NT2/D1 (cell line): ENCODE measurements around the gene CD9.
"Not testable (repeated sequence)": the region's sequence is repeated elsewhere in the genome, so short reads cannot be mapped to it uniquely, and the experiment has no call there.

ENCODE experiments used
- DNase-seq: peaks from one replicate; pipeline ENCODE4 v3.0.0-alpha.2; 2011; ENCODE audit warnings: low read depth, low spot score
- H3K27me3 ChIP-seq: 2 replicates; pipeline ENCODE4 v1.6.0; 2011; ENCODE audit warnings: mild to moderate bottlenecking; ENCODE audit not compliant: insufficient read length, insufficient read depth
- H3K36me3 ChIP-seq: 2 replicates; pipeline ENCODE4 v1.6.1; 2011; ENCODE audit warnings: mild to moderate bottlenecking, low read length, mixed read lengths; ENCODE audit not compliant: insufficient read depth, insufficient read length
- H3K4me1 ChIP-seq: 2 replicates; pipeline ENCODE4 v1.5.1; 2011; ENCODE audit not compliant: insufficient read depth, insufficient read length
- H3K4me3 ChIP-seq: 2 replicates; pipeline ENCODE4 v1.5.1; 2011; ENCODE audit warnings: low read depth; ENCODE audit not compliant: insufficient read length
- H3K9ac ChIP-seq: 2 replicates; pipeline ENCODE4 v1.6.0; 2011; ENCODE audit warnings: low read depth; ENCODE audit not compliant: insufficient read length
- H3K9me3 ChIP-seq: 2 replicates; pipeline ENCODE4 v1.5.1; 2011; ENCODE audit warnings: mild to moderate bottlenecking, low read length; ENCODE audit not compliant: insufficient read depth
- SUZ12 ChIP-seq: IDR thresholded peaks from 2 replicates; pipeline ENCODE4 v1.6.1; 2011; ENCODE audit not compliant: insufficient read length, insufficient read depth; ENCODE audit errors: extremely low read depth
- YY1 ChIP-seq: IDR thresholded peaks from 2 replicates; pipeline ENCODE4 v1.6.1; 2011; ENCODE audit not compliant: insufficient read length, insufficient read depth
- ZNF274 ChIP-seq: IDR thresholded peaks from 2 replicates; pipeline ENCODE4 v1.6.1; 2011; ENCODE audit warnings: mild to moderate bottlenecking, low read depth, low read length

CD9 gene

GRCh38 chr12:6205144-6205539 lies 4.9 kb downstream of the CD9 start:
- TF ChIP-seq ZNF274: no peak
- no peak for TF ChIP-seq SUZ12
- TF ChIP-seq YY1: no peak
- no peaks in the 10 kb centered on the region for H3K27me3 ChIP-seq
- H3K4me1 ChIP-seq: peaks cover 55% of the 10 kb centered on the region
- peaks cover 71% of the 10 kb centered on the region for H3K36me3 ChIP-seq
- no peak overlapping the region for H3K4me3 ChIP-seq
- DNase-seq: peak; percentile 99
- no peaks in the 10 kb centered on the region for H3K9me3 ChIP-seq
- peak overlapping the region; percentile 53 for H3K9ac ChIP-seq

- H3K9me3 ChIP-seq: no peaks in the 10 kb centered on the region
- peaks cover 76% of the 10 kb centered on the region for H3K36me3 ChIP-seq
- DNase-seq: no peak
- peak overlapping the region; percentile 24 for H3K9ac ChIP-seq
- TF ChIP-seq ZNF274: no peak
- no peak for TF ChIP-seq SUZ12
- no peak for TF ChIP-seq YY1
- H3K27me3 ChIP-seq: no peaks in the 10 kb centered on the region
- H3K4me1 ChIP-seq: peaks cover 58% of the 10 kb centered on the region
- H3K4me3 ChIP-seq: no peak overlapping the region
Measured at GRCh38 chr12:6205761-6206160, 5.6 kb downstream of the CD9 start.

GRCh38 chr12:6206327-6206726 lies 6.1 kb downstream of the CD9 start:
- H3K4me3 ChIP-seq: no peak overlapping the region
- H3K9me3 ChIP-seq: no peaks in the 10 kb centered on the region
- no peak for DNase-seq
- no peaks in the 10 kb centered on the region for H3K27me3 ChIP-seq
- peak overlapping the region; percentile 35 for H3K9ac ChIP-seq
- TF ChIP-seq SUZ12: no peak
- no peak for TF ChIP-seq ZNF274
- TF ChIP-seq YY1: no peak
- H3K36me3 ChIP-seq: peaks cover 77% of the 10 kb centered on the region
- H3K4me1 ChIP-seq: peaks cover 60% of the 10 kb centered on the region

GRCh38 chr12:6207259-6207925 lies 7.2 kb downstream of the CD9 start:
- no peak for DNase-seq
- peak overlapping the region; percentile 14 for H3K9ac ChIP-seq
- no peaks in the 10 kb centered on the region for H3K27me3 ChIP-seq
- no peaks in the 10 kb centered on the region for H3K9me3 ChIP-seq
- TF ChIP-seq ZNF274 (no peak), YY1 (no peak), SUZ12 (no peak)
- no peak overlapping the region for H3K4me3 ChIP-seq
- H3K36me3 ChIP-seq: peaks cover 77% of the 10 kb centered on the region
- H3K4me1 ChIP-seq: peaks cover 62% of the 10 kb centered on the region

- no peaks in the 10 kb centered on the region for H3K27me3 ChIP-seq
- H3K4me3 ChIP-seq: no peak overlapping the region
- H3K4me1 ChIP-seq: peaks cover 61% of the 10 kb centered on the region
- H3K9ac ChIP-seq: no peak overlapping the region
- peaks cover 77% of the 10 kb centered on the region for H3K36me3 ChIP-seq
- no peak for DNase-seq
- TF ChIP-seq ZNF274 (no peak), YY1 (no peak), SUZ12 (no peak)
- no peaks in the 10 kb centered on the region for H3K9me3 ChIP-seq
Measured at GRCh38 chr12:6208130-6208529, 7.9 kb downstream of the CD9 start.

- Histone ChIP-seq H3K36me3 (peaks cover 78% of the 10 kb centered on the region), H3K9ac (peak overlapping the region; percentile 33), H3K4me1 (peaks cover 57% of the 10 kb centered on the region)
- H3K27me3 ChIP-seq, H3K4me3 ChIP-seq, DNase-seq, H3K9me3 ChIP-seq: not testable (repeated sequence)
Measured at GRCh38 chr12:6209428-6209827, 9.2 kb downstream of the CD9 start.

- no peak for TF ChIP-seq YY1
- no peak for TF ChIP-seq ZNF274
- no peak for TF ChIP-seq SUZ12
- Histone ChIP-seq H3K4me3 (no peak overlapping the region), H3K9me3 (no peaks in the 10 kb centered on the region), H3K4me1 (peaks cover 60% of the 10 kb centered on the region), H3K36me3 (peaks cover 69% of the 10 kb centered on the region), H3K9ac (peak overlapping the region; percentile 1), H3K27me3 (no peaks in the 10 kb centered on the region)
- DNase-seq: no peak
Measured at GRCh38 chr12:6211421-6211869, 11.2 kb downstream of the CD9 start.

GRCh38 chr12:6212086-6212485 lies 11.9 kb downstream of the CD9 start:
- H3K4me1 ChIP-seq: peaks cover 64% of the 10 kb centered on the region
- H3K36me3 ChIP-seq: peaks cover 69% of the 10 kb centered on the region
- H3K9me3 ChIP-seq: no peaks in the 10 kb centered on the region
- TF ChIP-seq ZNF274: no peak
- no peak for TF ChIP-seq YY1
- no peak for TF ChIP-seq SUZ12
- no peak for DNase-seq
- H3K9ac ChIP-seq: peak overlapping the region; percentile 43
- no peak overlapping the region for H3K4me3 ChIP-seq
- no peaks in the 10 kb centered on the region for H3K27me3 ChIP-seq
